Stimulated activated CD8-positive, alpha-beta memory T cell treated with anti-CD3 and anti-CD28 coated beads, Interleukin-4, amount 100 ng/mL, for 1 hour (primary cell): ENCODE results near the gene NUDT14.

Experiments
- DNase-seq, 2 donors: peaks; one replicate each; pipeline ENCODE4 v3.0.0-alpha.2; 2020; ENCODE audit warnings: low read depth in 2 of 2, low spot score in 1 of 2

Gene NUDT14

GRCh38 chr14:105199093-105199492, 18.0 kb upstream of the NUDT14 start:
- no peak for DNase-seq

GRCh38 chr14:105198588-105198987, 17.5 kb upstream of the NUDT14 start:
- no peak for DNase-seq

- DNase-seq = no peak
Observed at GRCh38 chr14:105197211-105197641, 16.1 kb upstream of the NUDT14 start.

GRCh38 chr14:105196265-105196960, 15.3 kb upstream of the NUDT14 start:
- DNase-seq = no peak

- DNase-seq = no peak
Observed at GRCh38 chr14:105195522-105196264, 14.6 kb upstream of the NUDT14 start.

- no peak for DNase-seq
Observed at GRCh38 chr14:105195051-105195450, 13.9 kb upstream of the NUDT14 start.

GRCh38 chr14:105193916-105194782, 13.0 kb upstream of the NUDT14 start:
- no peak for DNase-seq

GRCh38 chr14:105192866-105193731, 12.0 kb upstream of the NUDT14 start:
- DNase-seq = no peak

GRCh38 chr14:105187935-105188524, 6.9 kb upstream of the NUDT14 start:
- DNase-seq = no peak

- no peak for DNase-seq
Observed at GRCh38 chr14:105187116-105187515, 6.0 kb upstream of the NUDT14 start.

- no peak for DNase-seq
Observed at GRCh38 chr14:105185973-105186372, 4.9 kb upstream of the NUDT14 start.

GRCh38 chr14:105185001-105185400, 3.9 kb upstream of the NUDT14 start:
- no peak for DNase-seq

- DNase-seq = no peak
Observed at GRCh38 chr14:105184461-105184860, 3.3 kb upstream of the NUDT14 start.

GRCh38 chr14:105182296-105183020, 1.3 kb upstream of the NUDT14 start:
- DNase-seq = no peak

GRCh38 chr14:105181549-105182295, 610 bp upstream of the NUDT14 start:
- DNase-seq = no peak

- no peak for DNase-seq
Observed at GRCh38 chr14:105179191-105179590, 1.9 kb downstream of the NUDT14 start.

GRCh38 chr14:105178868-105179140, 2.3 kb downstream of the NUDT14 start:
- no peak for DNase-seq

- no peak for DNase-seq
Observed at GRCh38 chr14:105178069-105178867, 2.8 kb downstream of the NUDT14 start.
